GM18511 (cell line): ENCODE data around the gene DOHH.

Experiments
- ATAC-seq: cut with Tn5 transposase; IDR thresholded peaks from one replicate; pipeline ENCODE4 v1.9.1; 2021; ENCODE audit warnings: mild to moderate bottlenecking, moderate library complexity; ENCODE audit not compliant: unreplicated experiment

The DOHH gene

GRCh38 chr19:3443840-3444694, 56.4 kb downstream of the DOHH start:
- ATAC-seq: no peak

- ATAC-seq: no peak
Measured at GRCh38 chr19:3442487-3443071, 57.9 kb downstream of the DOHH start.

- ATAC-seq: no peak
Measured at GRCh38 chr19:3441986-3442329, 58.5 kb downstream of the DOHH start.

- ATAC-seq: no peak
Measured at GRCh38 chr19:3441089-3441985, 59.1 kb downstream of the DOHH start.
